Kidney glomerular epithelial cell (primary cell): ENCODE results near the gene STARD4.

Experiments used
- DNase-seq: peaks from one replicate; lab custom pipeline; 2025; lab: John Stamatoyannopoulos, UW

STARD4 gene

GRCh38 chr5:111528056-111528455 lies 15.7 kb upstream of the STARD4 start:
- no peak for DNase-seq

GRCh38 chr5:111520908-111521307 lies 8.6 kb upstream of the STARD4 start:
- no peak for DNase-seq

- no peak for DNase-seq
Measured at GRCh38 chr5:111518777-111519176, 6.4 kb upstream of the STARD4 start.

GRCh38 chr5:111517853-111518501 lies 5.6 kb upstream of the STARD4 start:
- DNase-seq: no peak

- DNase-seq: no peak
Measured at GRCh38 chr5:111514087-111514486, 1.8 kb upstream of the STARD4 start.

- DNase-seq: no peak
Measured at GRCh38 chr5:111513131-111513520, 791 bp upstream of the STARD4 start.

GRCh38 chr5:111511831-111512374 lies 432 bp downstream of the STARD4 start:
- no peak for DNase-seq

- no peak for DNase-seq
Measured at GRCh38 chr5:111511174-111511830, 1.0 kb downstream of the STARD4 start.

- DNase-seq: no peak
Measured at GRCh38 chr5:111509119-111509518, 3.2 kb downstream of the STARD4 start.

GRCh38 chr5:111507276-111507675 lies 5.1 kb downstream of the STARD4 start:
- no peak for DNase-seq

- no peak for DNase-seq
Measured at GRCh38 chr5:111505096-111505495, 7.2 kb downstream of the STARD4 start.

- no peak for DNase-seq
Measured at GRCh38 chr5:111502956-111503355, 9.4 kb downstream of the STARD4 start.

GRCh38 chr5:111498346-111498745 lies 14.0 kb downstream of the STARD4 start:
- no peak for DNase-seq

GRCh38 chr5:111495159-111495558 lies 17.2 kb downstream of the STARD4 start:
- no peak for DNase-seq

- DNase-seq: no peak
Measured at GRCh38 chr5:111494355-111494999, 17.9 kb downstream of the STARD4 start.

- DNase-seq: no peak
Measured at GRCh38 chr5:111493031-111493430, 19.3 kb downstream of the STARD4 start.

- no peak for DNase-seq
Measured at GRCh38 chr5:111488353-111488752, 24.0 kb downstream of the STARD4 start.

- DNase-seq: no peak
Measured at GRCh38 chr5:111486926-111487325, 25.4 kb downstream of the STARD4 start.

GRCh38 chr5:111486055-111486454 lies 26.3 kb downstream of the STARD4 start:
- no peak for DNase-seq

GRCh38 chr5:111480346-111480745 lies 32.0 kb downstream of the STARD4 start:
- no peak for DNase-seq

GRCh38 chr5:111478898-111479297 lies 33.4 kb downstream of the STARD4 start:
- no peak for DNase-seq

- no peak for DNase-seq
Measured at GRCh38 chr5:111478266-111478665, 34.1 kb downstream of the STARD4 start.

- no peak for DNase-seq
Measured at GRCh38 chr5:111472579-111472978, 39.8 kb downstream of the STARD4 start.
